Anterior cingulate cortex (tissue), 58 donors: ENCODE measurements around the gene MAEL.

Experiments
- DNase-seq, 58 donors: peaks; one replicate each; lab custom pipeline; 2025; lab: John Stamatoyannopoulos, UW

MAEL gene

GRCh38 chr1:166988974-166989515 is at the start of gene MAEL:
TSS of gene MAEL (plus strand) at chr1:166989280. CDS start at chr1:166989353, 73 bp downstream.
- DNase-seq: no peak

- DNase-seq: no peak
These were observed 49.2 kb upstream of the MAEL start for GRCh38 chr1:166939741-166940375.

- DNase-seq: no peak
These were observed 44.7 kb upstream of the MAEL start for GRCh38 chr1:166944186-166944967.

GRCh38 chr1:166947398-166948043 is 41.6 kb upstream of the MAEL start:
- DNase-seq: peak; percentile 52 to 96 (median 89)

- no peak for DNase-seq
These were observed 40.2 kb upstream of the MAEL start for GRCh38 chr1:166948856-166949350.

GRCh38 chr1:166950156-166950555 is 38.9 kb upstream of the MAEL start:
- peak in 37 of 58 donors; percentile 5 to 81 (median 36) for DNase-seq

GRCh38 chr1:166951050-166951449 is 38.0 kb upstream of the MAEL start:
- no peak for DNase-seq

GRCh38 chr1:166952002-166952746 is 36.9 kb upstream of the MAEL start:
- peak in 1 of 58 donors; percentile 28 for DNase-seq

GRCh38 chr1:166953491-166953890 is 35.6 kb upstream of the MAEL start:
- DNase-seq: no peak

- no peak for DNase-seq
These were observed 32.8 kb upstream of the MAEL start for GRCh38 chr1:166956057-166956850.

GRCh38 chr1:166956872-166957271 is 32.2 kb upstream of the MAEL start:
- DNase-seq: no peak

GRCh38 chr1:166960858-166961474 is 28.1 kb upstream of the MAEL start:
- no peak for DNase-seq

- DNase-seq: no peak
These were observed 19.9 kb upstream of the MAEL start for GRCh38 chr1:166969074-166969677.

- no peak for DNase-seq
These were observed 17.8 kb upstream of the MAEL start for GRCh38 chr1:166971252-166971651.

- DNase-seq: peak in 10 of 58 donors; percentile 7 to 38 (median 12)
These were observed 16.9 kb upstream of the MAEL start for GRCh38 chr1:166972193-166972592.

- DNase-seq: peak in 5 of 58 donors; percentile 5 to 44 (median 19)
These were observed 16.3 kb upstream of the MAEL start for GRCh38 chr1:166972826-166973225.

GRCh38 chr1:166974647-166975345 is 14.3 kb upstream of the MAEL start:
- DNase-seq: peak in 15 of 58 donors; percentile 15 to 59 (median 39)
